PC-9 (cell line): ENCODE measurements around the gene OR8B12.

ENCODE experiments used
- CTCF ChIP-seq: fragments of 200-600 bp; sonication (generic); conservative IDR thresholded peaks from 2 replicates; pipeline ENCODE4 v1.6.1; 2017; ENCODE audit warnings: mixed run types, antibody characterized with exemption, mild to moderate bottlenecking, moderate library complexity
- EZH2 ChIP-seq: fragments of 200-600 bp; sonication (generic); IDR thresholded peaks from 2 replicates; pipeline ENCODE4 v1.8.0; 2017; ENCODE audit warnings: antibody characterized with exemption, low read depth

DNA sequence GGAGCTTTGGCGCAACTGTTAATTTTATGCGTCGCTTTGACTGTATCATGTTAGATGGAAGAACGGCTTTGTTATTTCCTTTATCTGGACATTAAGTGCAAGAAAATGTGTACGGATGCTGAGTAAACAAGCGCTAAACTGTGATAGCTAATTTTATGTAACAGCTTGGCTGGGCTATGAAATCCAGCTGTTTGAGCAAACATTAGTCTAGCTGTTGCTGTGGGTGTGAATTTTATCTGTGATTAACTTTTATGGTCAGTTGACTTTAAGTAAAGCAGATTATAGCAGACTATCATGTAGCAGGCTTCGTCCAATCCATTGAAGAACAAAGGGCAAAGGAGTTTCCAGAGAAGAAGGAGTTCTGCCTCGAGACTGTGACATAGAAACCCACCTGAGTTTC lies 40.3 kb upstream of the OR8B12 start:
- TF ChIP-seq CTCF: no peak
- TF ChIP-seq EZH2: no peak
